Spleen (tissue), 7 donors: Measurements from ENCODE around the gene ME1.

Source experiments
- CTCF ChIP-seq, 11 experiments: fragments of 200-600 bp in 7 of 11; fragments of 450-650 bp in 4 of 11; sonication (generic) in 4 of 11; IDR thresholded peaks in 8 of 11; conservative IDR thresholded peaks in 3 of 11; 1 replicate in 7 of 11; 2 replicates in 4 of 11; pipeline versions ENCODE4 v1.4.0 to v1.8.0; 2016 to 2021; ENCODE audit warnings: antibody characterized with exemption in 11 of 11, inconsistent platforms in 4 of 11, mild to moderate bottlenecking in 1 of 11
- POLR2AphosphoS5 ChIP-seq, 3 donors: sonication (generic); formaldehyde crosslinking; IDR thresholded peaks; one replicate each; pipeline ENCODE4 v1.5.1; 2017; ENCODE audit warnings: antibody characterized with exemption in 3 of 3
- donor health status: DM: no; HTN: no; CAD: no; lungs with moderate emphysema.
- donor health status: DM: no; HTN: no; CAD: no.
- donor health status: DM: no; HTN: no; CAD: no.

GRCh38 chr6:83167726-83168278, 263.0 kb downstream of the ME1 start:
- no peak for TF ChIP-seq CTCF (IDR thresholded peaks at IDR 0.05 in 8 of 11, conservative IDR thresholded peaks at IDR 0.05 in 3 of 11)
- TF ChIP-seq POLR2AphosphoS5 (IDR thresholded peaks at IDR 0.05) = no peak
